ENCODE measurements around the gene BICD1. TPM values are rescaled to one million over a fixed set of nuclear protein-coding genes. Genes with fewer than 3 reads are reported as not detected.

Gene BICD1
- polyA plus RNA-seq, 4 donors = 19.6 to 25.3 (median 21.8) TPM

- DNase-seq (ENCODE audit: low read depth in 4 of 4, low spot score in 2 of 4) = no peak
Observed at GRCh38 chr12:32139064-32139421, 32.4 kb downstream of the BICD1 start.

GRCh38 chr12:32140877-32141276, 34.2 kb downstream of the BICD1 start:
- no peak for DNase-seq (ENCODE audit: low read depth in 4 of 4, low spot score in 2 of 4)

GRCh38 chr12:32145096-32145495, 38.4 kb downstream of the BICD1 start:
- no peak for DNase-seq (ENCODE audit: low read depth in 4 of 4, low spot score in 2 of 4)

GRCh38 chr12:32146074-32146873, 39.6 kb downstream of the BICD1 start:
- DNase-seq (ENCODE audit: low read depth in 4 of 4, low spot score in 2 of 4) = no peak

- no peak for DNase-seq (ENCODE audit: low read depth in 4 of 4, low spot score in 2 of 4)
Observed at GRCh38 chr12:32148372-32148771, 41.7 kb downstream of the BICD1 start.

GRCh38 chr12:32149489-32149888, 42.8 kb downstream of the BICD1 start:
- DNase-seq (ENCODE audit: low read depth in 4 of 4, low spot score in 2 of 4) = no peak

- DNase-seq (ENCODE audit: low read depth in 4 of 4, low spot score in 2 of 4) = no peak
Observed at GRCh38 chr12:32151086-32151485, 44.4 kb downstream of the BICD1 start.

GRCh38 chr12:32151552-32151951, 44.9 kb downstream of the BICD1 start:
- DNase-seq (ENCODE audit: low read depth in 4 of 4, low spot score in 2 of 4) = no peak

GRCh38 chr12:32155041-32155440, 48.4 kb downstream of the BICD1 start:
- no peak for DNase-seq (ENCODE audit: low read depth in 4 of 4, low spot score in 2 of 4)

- DNase-seq (ENCODE audit: low read depth in 4 of 4, low spot score in 2 of 4) = no peak
Observed at GRCh38 chr12:32155961-32156529, 49.4 kb downstream of the BICD1 start.

- DNase-seq (ENCODE audit: low read depth in 4 of 4, low spot score in 2 of 4) = no peak
Observed at GRCh38 chr12:32158525-32158924, 51.9 kb downstream of the BICD1 start.

- DNase-seq (ENCODE audit: low read depth in 4 of 4, low spot score in 2 of 4) = no peak
Observed at GRCh38 chr12:32159381-32159780, 52.7 kb downstream of the BICD1 start.

GRCh38 chr12:32159925-32160324, 53.3 kb downstream of the BICD1 start:
- no peak for DNase-seq (ENCODE audit: low read depth in 4 of 4, low spot score in 2 of 4)

- DNase-seq (ENCODE audit: low read depth in 4 of 4, low spot score in 2 of 4) = no peak
Observed at GRCh38 chr12:32161058-32161457, 54.4 kb downstream of the BICD1 start.

GRCh38 chr12:32163596-32163995, 56.9 kb downstream of the BICD1 start:
- no peak for DNase-seq (ENCODE audit: low read depth in 4 of 4, low spot score in 2 of 4)

GRCh38 chr12:32166510-32166909, 59.9 kb downstream of the BICD1 start:
- no peak for DNase-seq (ENCODE audit: low read depth in 4 of 4, low spot score in 2 of 4)

- DNase-seq (ENCODE audit: low read depth in 4 of 4, low spot score in 2 of 4) = no peak
Observed at GRCh38 chr12:32170437-32170998, 63.9 kb downstream of the BICD1 start.

- no peak for DNase-seq (ENCODE audit: low read depth in 4 of 4, low spot score in 2 of 4)
Observed at GRCh38 chr12:32171211-32171610, 64.6 kb downstream of the BICD1 start.

GRCh38 chr12:32176606-32177005, 70.0 kb downstream of the BICD1 start:
- no peak for DNase-seq (ENCODE audit: low read depth in 4 of 4, low spot score in 2 of 4)

- no peak for DNase-seq (ENCODE audit: low read depth in 4 of 4, low spot score in 2 of 4)
Observed at GRCh38 chr12:32178341-32179010, 71.8 kb downstream of the BICD1 start.

- no peak for DNase-seq (ENCODE audit: low read depth in 4 of 4, low spot score in 2 of 4)
Observed at GRCh38 chr12:32179011-32179395, 72.4 kb downstream of the BICD1 start.

Data from left renal cortex interstitium (tissue), 4 donors.